ENCODE measurements around the gene ATP6AP1.

The ATP6AP1 gene

DNA sequence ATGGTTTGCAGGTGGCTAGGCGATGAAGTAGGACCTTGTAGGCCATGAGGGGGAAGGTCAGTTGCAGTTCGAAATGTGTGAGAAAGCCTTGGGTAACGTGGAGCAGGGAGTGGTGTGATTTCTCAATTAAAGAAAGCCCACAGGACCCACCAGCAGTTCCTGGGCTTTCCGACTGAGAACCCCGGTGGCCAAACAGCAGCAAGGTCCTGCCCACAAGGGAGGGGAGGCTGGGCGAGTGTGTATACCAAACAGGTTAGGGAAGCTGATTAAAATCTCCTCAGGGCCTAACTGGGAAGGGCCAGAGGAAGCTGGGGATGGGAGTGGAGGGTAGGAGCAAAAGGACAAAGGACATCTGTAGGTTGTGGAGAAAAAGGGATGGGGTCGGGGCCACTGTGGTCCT is 2.4 kb downstream of the ATP6AP1 start:
- no peak for DNase-seq

DNA sequence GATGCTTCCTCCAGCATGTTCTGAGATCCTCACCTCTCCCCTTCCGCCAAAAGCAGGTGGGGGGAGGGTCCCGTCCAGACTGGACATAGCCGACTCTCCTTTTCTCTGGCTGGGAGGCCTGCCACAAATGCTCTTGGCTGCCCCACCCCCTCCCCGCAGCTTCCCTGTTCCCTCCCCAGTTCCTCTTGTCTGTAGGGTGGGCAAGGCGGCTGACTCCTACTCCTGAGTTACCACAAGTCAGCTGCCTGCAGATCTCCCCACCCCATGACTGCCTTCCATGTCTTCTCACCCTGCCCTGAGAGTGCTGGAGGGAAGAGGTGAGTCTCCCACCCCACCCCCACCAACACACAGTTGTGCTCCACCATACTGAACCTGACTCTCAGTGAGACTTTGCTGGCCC is 2.9 kb downstream of the ATP6AP1 start:
- DNase-seq, result no peak

DNA sequence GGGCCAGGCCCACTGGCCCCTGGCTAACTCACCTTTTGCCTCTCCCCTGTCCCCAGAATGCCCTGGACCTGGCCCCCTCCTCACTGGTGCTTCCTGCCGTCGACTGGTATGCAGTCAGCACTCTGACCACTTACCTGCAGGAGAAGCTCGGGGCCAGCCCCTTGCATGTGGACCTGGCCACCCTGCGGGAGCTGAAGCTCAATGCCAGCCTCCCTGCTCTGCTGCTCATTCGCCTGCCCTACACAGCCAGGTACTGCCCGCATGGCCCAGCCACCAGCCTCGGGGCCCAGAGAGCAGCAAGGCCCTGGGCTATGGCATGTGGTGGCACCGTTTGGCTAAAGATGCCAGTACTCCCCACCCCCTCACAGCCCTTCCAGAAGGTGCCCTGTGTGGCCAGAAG is 3.7 kb downstream of the ATP6AP1 start:
- no peak for DNase-seq

DNA sequence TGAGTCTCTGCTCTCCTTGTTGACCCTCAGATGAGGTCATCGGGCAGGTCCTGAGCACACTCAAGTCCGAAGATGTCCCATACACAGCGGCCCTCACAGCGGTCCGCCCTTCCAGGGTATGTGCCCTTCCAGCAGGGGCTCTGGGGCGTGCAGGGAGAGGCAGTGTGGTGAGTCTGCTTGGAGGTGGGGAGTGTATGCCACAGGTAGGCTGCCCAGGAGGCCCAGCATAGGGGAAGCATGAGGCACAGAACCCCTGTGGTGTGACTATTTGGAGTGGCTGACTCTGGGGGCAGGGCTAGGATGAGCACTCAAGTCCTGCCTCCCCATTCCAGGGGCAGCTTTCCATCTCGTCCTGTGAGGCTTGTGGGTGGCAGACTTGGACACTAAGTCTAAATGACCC is 5.1 kb downstream of the ATP6AP1 start:
- no peak for DNase-seq

DNA sequence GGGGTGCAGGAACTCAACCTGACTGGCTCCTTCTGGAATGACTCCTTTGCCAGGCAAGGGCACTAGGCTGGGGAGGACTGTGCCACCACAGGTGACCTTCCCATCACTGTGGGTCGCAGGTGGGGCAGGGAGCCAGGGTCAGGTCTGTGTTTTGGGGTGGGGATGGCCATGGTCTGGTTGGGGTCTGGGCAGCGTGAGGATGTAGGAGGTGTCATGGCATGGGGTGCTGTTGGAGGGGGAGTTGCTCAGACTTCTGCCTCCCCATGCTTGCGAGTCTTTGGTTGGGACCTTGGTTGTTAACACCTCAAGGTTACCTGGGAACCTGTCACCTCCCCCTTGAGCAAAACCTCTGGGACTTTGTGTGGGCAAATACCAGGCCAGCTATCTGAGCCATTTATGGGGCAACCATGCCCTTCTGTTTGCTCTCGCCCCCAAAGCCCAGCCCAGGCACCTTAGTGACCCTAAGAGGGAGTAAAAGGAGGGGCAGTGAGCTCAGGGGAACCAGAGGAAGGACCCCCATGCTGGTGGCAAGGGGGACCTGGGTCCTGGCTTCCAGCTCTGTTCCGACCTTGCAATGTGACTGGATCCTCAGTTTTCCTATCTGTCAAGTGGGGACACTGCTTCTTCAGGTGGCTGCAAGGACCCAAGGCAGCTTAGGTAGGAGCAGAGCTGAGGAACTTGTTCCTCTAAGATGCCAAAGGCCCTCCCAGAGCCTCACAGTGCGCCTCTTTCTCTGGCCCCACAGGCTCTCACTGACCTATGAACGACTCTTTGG is 6.1 kb downstream of the ATP6AP1 start:
- DNase-seq, result no peak

DNA sequence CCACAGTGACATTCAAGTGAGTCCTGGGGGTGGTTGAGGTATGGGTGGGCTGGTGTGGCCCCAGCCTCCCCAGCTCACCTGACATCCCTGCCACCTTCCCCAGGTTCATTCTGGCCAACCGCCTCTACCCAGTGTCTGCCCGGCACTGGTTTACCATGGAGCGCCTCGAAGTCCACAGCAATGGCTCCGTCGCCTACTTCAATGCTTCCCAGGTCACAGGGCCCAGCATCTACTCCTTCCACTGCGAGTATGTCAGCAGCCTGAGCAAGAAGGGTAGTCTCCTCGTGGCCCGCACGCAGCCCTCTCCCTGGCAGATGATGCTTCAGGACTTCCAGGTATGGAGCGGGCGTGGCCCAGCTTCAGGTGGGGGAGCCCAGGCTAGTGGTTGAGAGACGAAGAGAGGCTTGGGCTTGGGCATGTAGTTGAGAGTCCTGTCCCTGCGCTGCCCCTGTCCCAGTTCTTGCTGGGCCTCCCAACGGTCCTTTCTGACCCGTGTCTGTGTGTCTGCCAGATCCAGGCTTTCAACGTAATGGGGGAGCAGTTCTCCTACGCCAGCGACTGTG is 6.8 kb downstream of the ATP6AP1 start:
- DNase-seq, result no peak

DNA sequence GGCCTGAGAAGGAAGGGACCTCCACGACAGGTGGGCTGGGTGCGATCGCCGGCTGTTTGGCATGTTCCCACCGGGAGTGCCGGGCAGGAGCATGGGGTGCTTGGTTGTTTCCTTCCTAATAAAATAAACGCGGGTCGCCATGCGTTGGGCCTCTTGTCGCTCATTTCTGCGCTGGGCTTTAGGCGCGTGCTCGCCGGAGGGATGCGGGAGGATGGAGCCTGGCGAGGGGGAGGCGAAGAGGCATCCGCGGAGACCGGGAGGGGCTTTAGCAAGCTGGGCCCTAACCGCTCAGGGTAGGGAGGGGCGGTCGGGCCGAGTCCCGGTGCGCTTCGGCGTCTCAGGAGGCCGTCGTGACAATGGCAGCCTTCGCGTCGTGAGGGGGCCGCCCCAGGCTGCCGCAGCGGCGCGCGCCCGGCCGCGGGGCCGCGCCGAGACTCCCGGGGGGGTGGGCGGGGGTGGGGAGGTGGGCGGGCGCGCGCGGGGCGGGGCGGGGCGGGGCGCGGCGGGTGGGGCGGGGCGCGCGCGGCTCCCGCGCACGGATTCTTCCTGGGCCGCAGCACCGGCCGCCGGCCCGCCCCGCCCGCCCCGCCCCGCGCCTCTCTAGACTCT is 8.0 kb downstream of the ATP6AP1 start:
- DNase-seq, result peak; percentile 42

DNA sequence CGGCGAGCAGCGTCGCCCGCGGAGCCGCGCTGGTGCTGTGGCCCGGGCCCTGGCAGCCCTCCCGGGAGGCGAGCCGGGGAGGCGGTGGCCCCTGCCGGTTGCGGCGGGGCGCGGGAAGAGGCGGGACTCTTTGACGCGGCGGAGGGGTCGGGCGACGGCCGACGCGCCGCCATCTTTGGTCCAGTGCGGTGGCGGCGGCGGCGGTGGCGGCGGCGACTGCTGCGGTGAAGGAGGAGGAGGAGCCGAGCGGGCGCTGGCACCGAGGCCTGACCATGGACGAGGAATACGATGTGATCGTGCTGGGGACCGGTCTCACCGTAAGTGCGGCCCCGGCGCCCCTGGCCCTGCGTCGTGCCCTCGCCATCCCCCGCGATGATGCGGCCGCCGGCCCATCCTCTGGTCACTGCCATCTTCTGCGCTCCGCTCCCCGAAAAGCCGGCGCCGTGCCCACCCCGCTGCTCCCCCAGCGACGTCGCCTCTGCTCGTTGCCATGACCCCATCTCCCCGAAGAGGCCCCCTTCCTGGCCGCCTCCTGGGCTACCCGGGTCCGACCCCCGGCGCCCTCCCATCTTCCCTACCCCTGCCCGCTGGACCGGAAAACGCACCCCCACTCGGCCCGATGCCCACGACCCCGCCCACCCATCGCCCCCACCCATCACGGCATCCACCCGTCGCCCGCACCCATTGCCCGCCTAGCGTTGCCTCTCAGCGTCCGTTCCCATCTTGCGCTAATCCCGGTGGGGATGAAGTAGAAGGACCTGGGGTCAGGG is 8.7 kb downstream of the ATP6AP1 start, which contains the start of gene GDI1:
TSS of gene GDI1 (plus strand) at position 172 of the 770 bp plus-strand sequence. CDS start at position 273, 101 bp downstream.
- DNase-seq, result peak; percentile 41

DNA sequence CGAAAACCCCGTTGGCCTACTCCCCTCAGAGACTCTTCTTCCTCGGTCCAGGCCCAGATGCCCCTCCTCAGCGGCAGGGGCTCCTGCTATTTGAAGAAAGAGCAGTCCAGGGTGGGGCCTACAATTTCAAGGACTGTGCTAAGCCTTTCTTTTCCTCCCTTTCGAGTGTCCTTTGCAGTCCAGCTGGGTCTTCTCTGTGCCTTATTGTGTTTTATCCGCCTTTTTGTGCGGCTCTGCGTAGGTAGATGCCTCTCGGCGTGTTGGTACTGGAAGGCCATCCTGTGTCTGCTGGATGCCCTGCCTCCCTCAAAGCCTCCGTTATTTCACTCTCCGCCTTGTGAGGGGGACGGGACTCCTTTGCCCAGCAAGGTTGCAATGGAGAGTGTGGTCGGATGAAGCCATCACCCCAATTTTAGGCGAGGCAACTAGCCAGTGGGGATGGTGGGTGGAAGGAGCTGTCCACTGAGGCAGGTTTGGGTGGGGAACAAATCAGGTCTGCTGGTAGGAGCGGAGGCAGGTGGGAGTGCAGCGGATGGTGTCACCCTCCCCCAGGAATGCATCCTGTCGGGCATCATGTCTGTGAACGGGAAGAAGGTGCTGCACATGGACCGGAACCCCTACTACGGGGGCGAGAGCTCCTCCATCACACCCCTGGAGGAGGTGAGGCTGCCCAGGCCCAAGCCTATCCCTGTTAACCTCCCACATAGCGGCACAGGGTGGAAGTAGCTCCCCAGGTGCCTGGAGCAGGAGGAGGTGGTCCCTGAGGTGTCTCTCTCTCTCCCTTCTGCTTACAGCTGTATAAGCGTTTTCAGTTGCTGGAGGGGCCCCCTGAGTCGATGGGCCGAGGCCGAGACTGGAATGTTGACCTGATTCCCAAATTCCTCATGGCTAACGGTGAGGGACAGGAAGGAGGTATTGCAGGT is 9.8 kb downstream of the ATP6AP1 start:
- DNase-seq, result no peak

DNA sequence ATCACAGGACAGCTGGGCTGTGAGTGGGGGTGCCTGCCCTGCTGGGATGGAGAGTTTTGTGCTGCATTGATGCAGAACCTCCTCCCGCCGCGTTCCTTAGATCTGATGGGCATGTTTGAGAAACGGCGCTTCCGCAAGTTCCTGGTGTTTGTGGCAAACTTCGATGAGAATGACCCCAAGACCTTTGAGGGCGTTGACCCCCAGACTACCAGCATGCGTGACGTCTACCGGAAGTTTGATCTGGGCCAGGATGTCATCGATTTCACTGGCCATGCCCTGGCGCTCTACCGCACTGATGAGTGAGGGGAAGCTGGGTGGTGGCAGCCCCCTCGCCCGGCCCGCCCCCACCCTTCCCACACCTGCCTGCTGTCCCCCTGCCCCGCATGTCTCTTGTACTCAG is 11.4 kb downstream of the ATP6AP1 start:
- DNase-seq, result no peak

DNA sequence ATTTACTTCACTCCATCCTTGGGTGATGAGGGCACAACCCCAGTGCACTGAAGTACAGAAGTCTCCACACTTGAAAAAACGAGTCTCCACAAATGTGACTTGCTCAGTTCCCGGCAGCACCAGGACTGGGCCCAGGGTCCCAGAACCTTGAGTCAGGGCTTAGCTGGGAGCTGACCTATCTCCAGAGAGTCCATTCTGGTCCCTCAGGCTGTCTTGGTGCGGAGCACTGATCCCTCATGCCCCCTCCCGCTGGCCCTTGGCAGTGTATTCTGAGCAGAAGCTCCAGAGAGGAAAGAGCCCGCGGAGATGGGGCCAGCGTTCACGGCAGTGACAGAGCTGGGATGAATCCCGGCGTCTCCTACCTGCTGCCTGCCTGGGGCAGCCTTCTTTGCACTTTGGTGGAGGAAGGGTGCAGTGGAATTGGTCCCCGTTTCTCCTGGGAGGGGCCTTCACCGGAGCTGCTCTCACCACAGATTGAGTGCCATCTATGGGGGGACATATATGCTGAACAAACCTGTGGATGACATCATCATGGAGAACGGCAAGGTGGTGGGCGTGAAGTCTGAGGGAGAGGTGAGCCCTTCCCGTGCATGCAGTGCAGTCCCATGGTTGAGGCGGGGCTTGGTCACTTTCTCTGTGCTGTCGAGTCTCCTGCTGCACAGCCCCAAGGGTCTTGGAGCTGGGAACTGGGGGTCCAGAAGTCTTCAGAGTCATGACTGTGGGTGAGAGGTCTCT is 12.3 kb downstream of the ATP6AP1 start:
- no peak for DNase-seq

DNA sequence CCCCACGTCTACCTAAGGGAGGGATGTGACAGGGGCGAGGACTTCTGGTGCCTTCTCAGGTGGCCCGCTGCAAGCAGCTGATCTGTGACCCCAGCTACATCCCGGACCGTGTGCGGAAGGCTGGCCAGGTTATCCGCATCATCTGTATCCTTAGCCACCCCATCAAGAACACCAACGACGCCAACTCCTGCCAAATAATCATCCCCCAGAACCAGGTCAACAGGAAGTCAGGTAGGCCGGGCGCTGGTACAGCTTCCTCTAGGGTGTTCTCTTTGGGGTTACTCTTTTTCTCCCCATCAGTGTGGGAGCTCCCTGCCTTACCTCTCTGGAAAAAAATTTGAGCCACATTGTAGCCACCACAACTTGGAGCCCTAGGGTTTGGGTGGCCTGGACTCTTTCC is 13.1 kb downstream of the ATP6AP1 start:
- no peak for DNase-seq

DNA sequence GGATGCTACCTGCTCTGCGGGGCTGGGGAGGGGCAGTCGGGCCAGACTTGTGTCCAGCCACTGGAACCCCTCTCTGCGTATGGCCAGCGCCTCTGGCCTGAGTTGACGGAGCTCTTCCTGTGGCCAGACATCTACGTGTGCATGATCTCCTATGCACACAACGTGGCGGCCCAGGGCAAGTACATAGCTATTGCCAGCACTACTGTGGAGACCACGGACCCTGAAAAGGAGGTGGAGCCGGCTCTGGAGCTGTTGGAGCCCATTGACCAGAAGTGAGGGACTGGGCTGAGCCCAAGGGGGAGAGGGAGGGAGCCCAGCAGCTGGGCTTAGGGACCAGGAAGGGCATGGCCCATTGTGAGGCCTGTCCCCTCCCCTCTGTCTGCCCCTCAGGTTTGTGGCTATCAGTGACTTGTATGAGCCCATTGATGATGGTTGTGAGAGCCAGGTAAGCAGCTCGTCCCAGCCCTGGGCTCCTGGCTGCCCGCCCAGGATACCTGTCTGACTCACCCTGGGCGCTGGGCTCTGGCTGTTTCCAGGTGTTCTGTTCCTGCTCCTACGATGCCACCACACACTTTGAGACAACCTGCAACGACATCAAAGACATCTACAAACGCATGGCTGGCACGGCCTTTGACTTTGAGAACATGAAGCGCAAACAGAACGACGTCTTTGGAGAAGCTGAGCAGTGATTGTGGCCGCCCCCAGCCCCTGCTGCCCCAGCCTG is 13.7 kb downstream of the ATP6AP1 start:
- no peak for DNase-seq

DNA sequence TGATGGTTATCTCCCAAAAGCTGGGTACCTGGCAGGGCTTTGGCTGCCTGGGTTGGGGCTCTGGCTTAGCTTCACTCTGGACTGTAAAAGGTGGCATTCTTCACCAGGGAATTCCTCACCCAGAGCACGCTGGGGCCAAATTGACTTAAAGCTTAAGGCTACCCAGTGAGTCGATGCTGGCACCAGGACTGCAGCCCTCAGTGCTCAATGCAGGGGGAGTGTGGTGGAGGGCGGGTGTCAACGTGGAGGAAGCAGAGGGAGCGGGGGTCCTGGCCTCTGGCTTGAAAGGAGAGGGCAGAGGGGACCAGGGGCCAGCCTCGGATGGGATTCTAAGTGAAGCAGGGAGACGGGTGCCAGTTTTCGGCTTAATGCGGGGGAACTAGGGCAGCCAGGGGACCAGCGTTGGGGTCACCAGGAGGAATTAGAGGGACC is 15.0 kb downstream of the ATP6AP1 start:
- no peak for DNase-seq

DNA sequence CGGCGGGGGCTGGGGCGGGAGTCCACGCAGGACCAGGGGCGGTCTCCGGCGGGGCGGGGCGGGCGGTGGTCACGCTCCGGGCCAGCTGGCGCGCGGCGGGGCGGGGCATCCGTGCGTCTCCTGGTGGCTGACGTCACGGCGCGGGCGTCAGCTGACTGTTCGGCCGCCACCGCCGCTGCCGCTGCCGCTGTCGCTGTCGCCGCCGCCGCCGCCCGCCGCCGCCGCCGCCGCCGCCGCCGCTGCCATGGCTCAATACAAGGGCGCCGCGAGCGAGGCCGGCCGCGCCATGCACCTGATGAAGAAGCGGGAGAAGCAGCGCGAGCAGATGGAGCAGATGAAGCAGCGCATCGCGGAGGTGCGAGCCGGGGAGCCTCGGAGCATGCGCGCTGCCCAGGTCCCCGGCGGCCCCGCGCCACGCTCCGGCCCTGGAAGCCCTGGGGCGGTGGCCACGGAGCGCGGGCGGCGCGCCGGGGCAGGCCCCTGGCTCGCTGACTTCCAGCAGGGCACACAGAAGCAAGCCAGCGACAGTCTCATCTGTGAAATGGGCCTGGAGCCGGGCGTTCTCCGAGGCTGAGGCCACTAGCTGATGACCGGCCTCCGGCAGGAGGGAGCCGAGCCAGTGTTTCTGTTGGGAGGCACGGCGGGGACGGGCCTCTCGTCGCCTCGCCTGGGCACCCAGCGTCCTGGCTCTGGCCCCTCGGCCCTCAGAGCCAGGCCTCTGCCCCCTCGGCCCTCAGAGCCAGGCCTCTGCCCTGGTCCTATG is 15.7 kb downstream of the ATP6AP1 start, which contains the start of gene FAM50A:
TSS of gene FAM50A (plus strand) at position 150 of the 763 bp plus-strand sequence. CDS start at position 245, 95 bp downstream.
- DNase-seq, result peak; percentile 68

DNA sequence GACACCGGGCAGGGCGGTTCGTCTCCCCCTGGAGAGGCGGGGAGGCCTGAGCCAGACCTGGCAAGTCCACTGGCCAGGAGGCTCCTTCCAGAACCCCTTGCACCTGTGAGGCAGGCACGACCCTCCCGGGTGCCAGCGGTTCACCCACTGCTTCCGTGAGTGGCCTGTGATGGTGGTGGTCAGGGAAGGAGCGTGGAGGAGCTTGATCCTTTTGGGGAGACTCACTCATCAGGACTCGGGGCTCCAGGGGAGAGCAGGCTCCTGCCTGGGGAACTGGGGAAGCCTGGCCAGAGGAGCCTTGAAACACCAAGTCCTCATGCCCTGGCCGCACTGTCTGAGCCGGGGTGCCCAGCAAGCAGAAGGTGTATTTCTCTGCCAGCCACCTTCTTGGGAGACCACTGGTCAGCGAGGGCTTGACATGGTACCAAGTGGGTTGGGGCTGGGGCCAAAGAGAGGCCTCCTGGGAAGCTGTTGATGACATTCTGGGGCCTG is 16.3 kb downstream of the ATP6AP1 start:
- DNase-seq, result no peak

DNA sequence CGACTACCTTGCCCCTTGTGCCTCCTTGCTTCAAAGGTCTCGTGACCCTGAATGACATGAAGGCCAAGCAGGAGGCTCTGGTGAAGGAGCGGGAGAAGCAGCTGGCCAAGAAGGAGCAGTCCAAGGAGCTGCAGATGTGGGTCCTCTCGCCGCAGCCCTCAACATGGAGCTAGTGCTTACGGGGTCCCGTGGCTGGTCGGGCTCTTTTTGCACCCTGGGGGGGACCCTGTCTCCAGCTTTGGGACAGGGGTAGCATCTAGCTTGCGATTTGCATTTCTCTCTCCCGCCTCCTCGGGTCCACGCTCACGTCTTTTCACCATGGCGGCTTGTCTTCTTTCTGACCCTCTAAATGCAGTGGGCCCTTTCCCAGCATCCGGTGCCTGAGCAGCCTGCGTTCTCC is 17.3 kb downstream of the ATP6AP1 start:
- DNase-seq, result no peak

DNA sequence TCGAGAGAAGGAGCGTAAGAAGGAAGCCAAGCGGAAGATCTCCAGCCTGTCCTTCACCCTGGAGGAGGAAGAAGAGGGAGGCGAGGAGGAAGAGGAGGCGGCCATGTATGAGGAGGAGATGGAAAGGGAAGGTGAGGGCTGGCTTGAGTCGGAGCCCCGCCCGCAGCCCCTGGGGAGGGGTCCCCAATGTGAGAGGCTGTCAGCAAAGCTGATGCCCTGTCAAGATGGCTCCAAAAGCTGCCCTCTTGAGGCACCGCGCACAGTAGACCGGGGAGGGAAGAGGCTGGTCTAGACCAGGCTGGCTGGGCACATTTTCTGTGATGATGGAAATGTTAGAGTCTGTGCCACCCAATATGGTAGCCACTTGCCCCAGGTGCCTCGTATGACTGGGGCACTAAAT is 18.0 kb downstream of the ATP6AP1 start:
- DNase-seq, result no peak

DNA sequence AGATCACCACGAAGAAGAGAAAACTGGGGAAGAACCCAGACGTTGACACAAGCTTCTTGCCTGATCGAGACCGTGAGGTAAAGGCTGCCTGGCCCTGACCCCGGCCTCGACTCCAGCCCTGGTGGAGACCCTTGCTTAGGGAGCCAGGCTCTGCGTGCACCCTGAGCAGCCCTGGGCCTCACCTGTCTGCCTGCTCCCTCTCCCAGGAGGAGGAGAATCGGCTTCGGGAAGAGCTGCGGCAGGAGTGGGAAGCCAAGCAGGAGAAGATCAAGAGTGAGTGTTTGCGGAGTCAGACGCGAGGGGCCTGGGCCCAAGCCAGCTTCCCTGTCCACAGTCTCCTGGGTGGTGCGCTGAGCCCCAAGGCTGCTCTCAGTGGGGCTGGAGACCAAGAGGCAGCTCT is 20.0 kb downstream of the ATP6AP1 start:
- no peak for DNase-seq

DNA sequence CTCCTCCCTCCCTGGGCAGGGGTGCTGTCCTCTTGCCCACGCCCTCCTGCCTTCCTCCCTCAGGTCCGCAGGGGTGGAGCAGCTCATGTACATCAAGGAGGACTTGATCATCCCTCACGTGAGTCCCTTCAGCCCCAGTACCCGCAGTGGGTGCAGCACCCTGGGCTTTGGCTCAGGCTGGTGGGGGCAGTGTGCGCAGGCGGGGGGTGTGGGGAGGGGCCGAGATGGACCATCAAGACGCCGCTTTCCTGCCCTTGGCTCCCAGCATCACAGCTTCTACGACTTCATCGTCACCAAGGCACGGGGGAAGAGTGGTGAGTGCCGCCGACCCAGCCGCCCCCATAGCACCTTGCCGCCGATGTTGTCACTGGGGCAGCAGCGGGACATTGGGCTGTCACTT is 21.1 kb downstream of the ATP6AP1 start:
- no peak for DNase-seq
